Stimulated activated naive B cell treated with anti-CD40 and anti-IgM and Interleukin-4, amounts not matched to agents 10 μg/mL and 1 μg/mL and 100 μg/mL, for 72 hours (primary cell): Measurements from ENCODE around the gene RFFL.

Experiments used
- ATAC-seq, 2 donors: fragments of 150-1000 bp; cut with Tn5 transposase; replicated peaks; 2 replicates each; pipeline ENCODE4 v1.10.0; 2021; ENCODE audit warnings: moderate library complexity in 1 of 2
- DNase-seq: peaks from one replicate; pipeline ENCODE4 v3.0.0; 2021
- H3K27ac Mint-ChIP-seq: one replicate; pipeline ENCODE4 v1.8.0; 2022; ENCODE audit warnings: mild to moderate bottlenecking, mixed read lengths
- H3K27me3 Mint-ChIP-seq, 2 donors: one replicate each; pipeline ENCODE4 v1.8.0; 2022; ENCODE audit warnings: mixed read lengths in 2 of 2
- H3K36me3 Mint-ChIP-seq, 2 donors: one replicate each; pipeline ENCODE4 v1.8.0; 2022; ENCODE audit warnings: mixed read lengths in 2 of 2, mild to moderate bottlenecking in 1 of 2
- H3K4me1 Mint-ChIP-seq, 2 donors: one replicate each; pipeline ENCODE4 v1.8.0; 2022; ENCODE audit warnings: mixed read lengths in 2 of 2, mild to moderate bottlenecking in 1 of 2
- H3K4me3 Mint-ChIP-seq, 2 donors: one replicate each; pipeline ENCODE4 v1.8.0; 2022; ENCODE audit warnings: mild to moderate bottlenecking in 2 of 2, mixed read lengths in 2 of 2, moderate library complexity in 1 of 2
- H3K9me3 Mint-ChIP-seq, 2 donors: one replicate each; pipeline ENCODE4 v1.8.0; 2022; ENCODE audit warnings: mixed read lengths in 2 of 2, mild to moderate bottlenecking in 1 of 2

The RFFL gene

DNA sequence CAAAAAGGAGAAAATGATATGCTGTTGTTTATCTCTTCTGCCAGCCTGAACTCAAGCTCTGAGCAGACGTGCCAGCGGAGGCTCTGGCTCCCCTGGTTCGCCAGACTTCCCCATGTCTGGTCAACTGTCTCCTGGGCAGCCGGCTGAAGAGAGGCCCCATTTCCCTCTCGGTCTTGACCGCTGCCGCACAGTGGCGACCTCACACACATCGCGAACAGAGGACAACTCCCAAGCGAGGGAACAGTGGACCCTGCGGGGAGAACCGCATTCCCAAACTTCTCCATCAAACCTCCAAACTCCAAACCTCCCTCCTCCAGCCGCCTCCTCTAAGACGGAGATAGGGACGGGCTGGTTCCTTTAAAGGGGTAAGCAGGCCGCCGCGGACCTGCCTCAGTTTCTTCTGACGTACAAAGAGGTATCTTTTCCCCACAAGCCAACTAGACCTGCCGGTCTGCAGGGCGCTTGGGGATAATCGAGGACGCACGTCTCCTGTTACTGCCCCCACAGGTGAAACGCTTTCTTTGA, 24.9 kb upstream of the RFFL start:
- peak overlapping the region; percentile 95 for H3K27ac Mint-ChIP-seq
- H3K4me3 Mint-ChIP-seq = peak overlapping the region; percentile 89 to 90
- ATAC-seq (peak; percentile 12 to 23), DNase-seq (no peak)
- H3K27me3 Mint-ChIP-seq = no peaks in the 10 kb centered on the region
- H3K36me3 Mint-ChIP-seq = no peaks in the 10 kb centered on the region
- H3K9me3 Mint-ChIP-seq = no peaks in the 10 kb centered on the region
- peaks cover 13 to 38% of the 10 kb centered on the region in 2 donors for H3K4me1 Mint-ChIP-seq

DNA sequence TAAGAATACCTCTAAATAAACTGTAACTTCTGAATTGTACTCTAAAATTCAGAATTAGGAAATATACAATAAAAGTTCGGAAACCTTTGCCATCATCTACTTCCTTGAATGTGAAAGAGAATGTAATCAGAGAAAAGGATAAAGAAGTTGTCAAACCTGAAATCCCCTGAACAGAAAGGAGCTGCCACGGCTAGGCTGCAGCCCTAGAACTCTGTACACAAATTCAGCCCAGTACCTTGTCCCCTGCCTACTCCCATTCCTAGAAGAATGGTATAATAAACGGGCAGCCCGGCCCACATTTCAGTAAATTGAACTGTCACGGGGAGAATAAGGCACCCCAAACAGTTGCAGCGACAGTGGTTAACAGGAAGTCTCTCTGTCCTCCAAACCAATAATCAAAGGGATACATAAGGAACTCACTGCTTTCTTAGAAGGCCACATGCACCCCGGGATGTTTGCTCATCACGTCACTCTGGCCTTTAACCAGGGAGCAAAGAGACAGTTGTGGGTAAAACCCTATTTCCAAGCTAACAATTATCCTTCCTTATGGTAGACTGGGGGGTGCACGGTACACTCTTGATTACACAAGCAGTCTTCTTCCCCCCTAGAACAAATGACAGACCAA, 24.3 kb upstream of the RFFL start:
- H3K27me3 Mint-ChIP-seq = no peaks in the 10 kb centered on the region
- H3K9me3 Mint-ChIP-seq = no peaks in the 10 kb centered on the region
- ATAC-seq (peak in 1 of 2 donors; percentile 5), DNase-seq (peak; percentile 9)
- peak overlapping the region; percentile 89 to 90 for H3K4me3 Mint-ChIP-seq
- peak overlapping the region; percentile 95 for H3K27ac Mint-ChIP-seq
- H3K36me3 Mint-ChIP-seq = no peaks in the 10 kb centered on the region
- H3K4me1 Mint-ChIP-seq = peaks cover 15 to 38% of the 10 kb centered on the region in 2 donors

DNA sequence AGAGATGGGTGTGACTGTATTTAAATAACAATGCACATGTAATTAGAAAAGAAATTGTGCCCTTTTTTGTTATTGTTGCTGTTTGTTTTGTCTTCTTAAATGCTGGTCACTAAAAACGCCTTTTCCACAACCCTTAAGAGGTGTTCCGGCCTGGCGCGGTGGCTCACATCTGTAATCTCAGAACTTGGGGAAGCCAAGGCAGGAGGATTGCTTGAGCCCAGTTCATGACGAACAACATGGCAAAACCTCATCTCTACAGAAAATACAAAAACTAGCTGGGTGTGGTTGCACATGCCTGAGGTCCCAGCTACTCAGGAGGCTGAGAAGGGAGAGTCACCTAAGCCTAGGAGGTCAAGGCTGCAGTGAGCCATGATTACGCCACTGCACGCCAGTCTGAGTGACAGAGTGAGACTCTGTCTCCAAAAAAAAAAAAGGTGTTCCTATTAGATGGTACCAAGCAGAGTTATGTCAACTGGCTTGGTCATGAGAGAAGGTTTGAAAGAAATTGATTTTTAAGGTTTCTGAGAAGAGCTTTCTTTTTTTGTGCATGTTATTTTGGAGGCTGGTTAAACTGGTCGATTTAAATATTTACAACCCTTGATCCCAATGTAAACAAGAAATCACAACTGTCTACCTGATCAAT, 23.5 kb upstream of the RFFL start:
- H3K4me1 Mint-ChIP-seq = peaks cover 15 to 46% of the 10 kb centered on the region in 2 donors

DNA sequence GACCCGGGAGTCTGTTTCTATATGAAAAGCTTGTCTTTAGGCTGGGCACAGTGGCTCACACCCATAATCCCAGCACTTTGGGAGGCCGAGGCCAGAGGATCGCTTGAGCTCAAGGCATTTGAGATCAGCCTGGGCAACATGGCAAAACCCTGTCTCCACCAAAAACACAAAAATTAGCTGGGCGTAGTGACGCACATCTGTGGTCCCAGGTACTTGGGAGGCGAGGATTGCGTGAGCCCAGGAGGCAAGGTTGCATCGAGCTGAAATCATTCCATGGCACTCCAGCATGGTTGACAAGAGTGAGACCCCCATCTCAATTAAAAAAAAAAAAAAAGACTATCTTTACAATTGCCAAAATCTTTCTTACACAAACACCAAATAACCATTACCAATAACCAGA, 22.7 kb upstream of the RFFL start:
- Mint-ChIP-seq H3K27me3 (no peaks in the 10 kb centered on the region), H3K4me3 (no peak overlapping the region), H3K36me3 (no peaks in the 10 kb centered on the region), H3K4me1 (peaks cover 17 to 49% of the 10 kb centered on the region in 2 donors), H3K27ac (no peak overlapping the region), H3K9me3 (no peaks in the 10 kb centered on the region)
- DNase-seq (no peak), ATAC-seq (no peak)

More for the DNA sequence above, 23.5 kb upstream of the RFFL start:
- Mint-ChIP-seq H3K9me3 (no peaks in the 10 kb centered on the region), H3K36me3 (no peaks in the 10 kb centered on the region), H3K27ac (no peak overlapping the region), H3K27me3 (no peaks in the 10 kb centered on the region), H3K4me3 (peak overlapping the region in 1 of 2 donors; percentile 25)
- DNase-seq (no peak), ATAC-seq (no peak)

DNA sequence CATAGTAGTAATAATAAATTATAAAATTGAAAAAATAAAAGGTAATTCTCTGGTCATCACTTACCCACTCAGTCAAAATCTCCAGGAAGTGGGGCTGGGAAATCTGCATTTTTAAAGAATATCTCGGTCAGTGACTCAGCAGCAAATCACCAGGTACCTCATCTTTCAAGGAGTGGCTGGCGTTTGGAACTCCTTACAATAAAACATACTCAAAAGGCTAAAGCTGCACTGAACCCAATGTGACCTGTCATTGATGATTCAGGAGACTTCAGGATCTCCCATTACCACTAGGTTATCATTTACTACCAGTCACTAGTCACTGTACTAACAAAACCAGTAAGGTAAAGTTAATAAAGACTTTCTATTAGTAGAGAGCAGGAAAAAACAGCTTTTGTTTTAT, 21.5 kb upstream of the RFFL start:
- no peaks in the 10 kb centered on the region for H3K36me3 Mint-ChIP-seq
- peaks cover 25 to 54% of the 10 kb centered on the region in 2 donors for H3K4me1 Mint-ChIP-seq
- no peak overlapping the region for H3K4me3 Mint-ChIP-seq

DNA sequence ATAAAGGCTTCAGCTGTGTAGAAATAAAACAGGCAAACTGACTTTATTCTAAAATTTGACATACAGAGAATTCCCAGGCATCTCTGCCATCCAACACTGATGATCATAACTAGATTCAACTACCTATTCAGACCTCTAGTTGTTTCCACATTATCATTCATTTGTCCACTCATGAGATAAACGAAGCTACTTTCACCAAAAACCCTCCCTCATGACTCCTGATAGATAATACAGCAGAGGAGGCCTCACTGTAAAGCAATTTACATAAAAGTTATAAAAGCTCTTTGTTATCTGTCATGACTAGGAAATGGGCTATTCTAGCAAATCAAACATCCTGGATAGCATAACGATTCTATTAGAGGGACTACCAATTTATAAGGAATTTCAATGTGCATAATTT, 19.6 kb upstream of the RFFL start:
- Mint-ChIP-seq H3K27ac (no peak overlapping the region), H3K9me3 (no peaks in the 10 kb centered on the region), H3K36me3 (no peaks in the 10 kb centered on the region), H3K27me3 (no peaks in the 10 kb centered on the region), H3K4me1 (peaks cover 22 to 47% of the 10 kb centered on the region in 2 donors), H3K4me3 (no peak overlapping the region)
- DNase-seq = no peak
- no peak for ATAC-seq

More for the DNA sequence above, 21.5 kb upstream of the RFFL start:
- Mint-ChIP-seq H3K27ac (no peak overlapping the region), H3K9me3 (no peaks in the 10 kb centered on the region), H3K27me3 (no peaks in the 10 kb centered on the region)
- DNase-seq (no peak), ATAC-seq (no peak)

DNA sequence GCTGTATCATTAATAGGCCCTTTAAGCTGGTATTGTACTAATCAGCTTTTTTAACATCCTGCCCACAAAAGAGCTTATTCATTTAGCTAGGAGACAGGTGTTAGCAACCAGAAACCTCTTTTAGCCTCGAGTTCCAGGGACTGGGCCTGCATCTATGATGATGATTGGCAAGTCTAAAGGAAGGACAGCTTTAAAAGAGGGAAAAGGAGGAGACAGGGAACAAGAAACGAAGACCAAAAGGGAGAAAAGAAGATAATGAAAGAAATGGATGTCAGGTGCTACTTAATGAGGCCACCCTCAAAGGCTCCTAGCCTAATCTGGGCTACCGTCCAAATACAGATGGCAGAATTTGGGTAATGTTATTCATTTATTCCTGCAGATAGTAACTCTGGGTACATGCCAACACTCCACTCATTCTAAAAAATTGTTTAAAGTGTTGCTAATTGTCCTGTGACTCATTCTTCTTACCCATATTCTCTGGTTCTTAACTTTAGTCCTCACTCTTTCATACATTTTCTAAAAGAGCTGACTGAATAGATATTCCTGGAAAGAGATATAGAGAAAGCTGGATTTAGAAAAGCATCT, 18.7 kb upstream of the RFFL start:
- no peaks in the 10 kb centered on the region for H3K36me3 Mint-ChIP-seq
- DNase-seq = no peak

DNA sequence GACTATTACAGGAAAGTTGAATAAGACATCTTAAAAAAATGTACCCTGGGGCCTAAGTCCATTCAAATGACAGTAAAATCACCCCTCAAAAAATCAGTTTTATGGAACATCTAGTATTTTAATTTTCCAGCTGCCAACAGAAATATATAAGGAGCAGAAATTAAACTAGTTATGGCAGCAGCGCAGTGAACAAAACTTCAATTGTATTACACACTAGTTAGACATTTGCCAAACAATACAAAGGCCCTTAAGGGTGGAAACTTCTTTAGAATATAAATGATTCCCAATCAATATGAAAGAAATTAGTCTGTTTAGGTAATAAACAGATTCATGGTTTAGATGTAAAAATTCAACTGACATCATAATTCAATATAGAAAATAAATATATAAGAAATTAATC, 18.1 kb upstream of the RFFL start:
- Mint-ChIP-seq H3K27me3 (no peaks in the 10 kb centered on the region), H3K9me3 (no peaks in the 10 kb centered on the region), H3K4me3 (no peak overlapping the region), H3K36me3 (no peaks in the 10 kb centered on the region), H3K4me1 (peaks cover 15 to 33% of the 10 kb centered on the region in 2 donors), H3K27ac (peak overlapping the region; percentile 59)
- DNase-seq (no peak), ATAC-seq (no peak)

More for the DNA sequence above, 18.7 kb upstream of the RFFL start:
- no peak overlapping the region for H3K4me3 Mint-ChIP-seq
- no peaks in the 10 kb centered on the region for H3K27me3 Mint-ChIP-seq
- H3K4me1 Mint-ChIP-seq = peaks cover 18 to 38% of the 10 kb centered on the region in 2 donors
- no peaks in the 10 kb centered on the region for H3K9me3 Mint-ChIP-seq
- H3K27ac Mint-ChIP-seq = no peak overlapping the region
- no peak for ATAC-seq

DNA sequence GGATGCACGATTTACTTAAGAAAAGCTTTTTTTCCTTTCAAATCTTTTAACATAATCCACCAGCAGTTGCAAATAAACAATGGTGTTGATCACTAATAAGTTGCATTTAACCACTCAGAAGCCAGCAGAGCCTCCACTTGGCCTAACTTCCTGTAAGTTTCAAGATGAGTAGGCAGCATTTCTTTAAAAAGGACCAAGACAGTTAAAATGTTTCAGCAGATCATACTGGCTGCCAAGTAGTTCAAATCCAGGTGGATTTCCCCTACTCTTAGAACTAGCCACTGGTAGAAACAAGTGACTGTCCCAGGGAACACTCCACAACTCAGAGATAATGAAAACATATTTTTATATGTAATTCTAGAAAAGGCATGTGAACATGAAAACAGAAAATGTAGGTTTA, 17.0 kb upstream of the RFFL start:
- Mint-ChIP-seq H3K4me1 (peaks cover 15 to 27% of the 10 kb centered on the region in 2 donors), H3K27me3 (no peaks in the 10 kb centered on the region), H3K36me3 (no peaks in the 10 kb centered on the region), H3K27ac (peak overlapping the region; percentile 25), H3K4me3 (no peak overlapping the region), H3K9me3 (no peaks in the 10 kb centered on the region)
- peak; percentile 69 to 78 for ATAC-seq
- no peak for DNase-seq

DNA sequence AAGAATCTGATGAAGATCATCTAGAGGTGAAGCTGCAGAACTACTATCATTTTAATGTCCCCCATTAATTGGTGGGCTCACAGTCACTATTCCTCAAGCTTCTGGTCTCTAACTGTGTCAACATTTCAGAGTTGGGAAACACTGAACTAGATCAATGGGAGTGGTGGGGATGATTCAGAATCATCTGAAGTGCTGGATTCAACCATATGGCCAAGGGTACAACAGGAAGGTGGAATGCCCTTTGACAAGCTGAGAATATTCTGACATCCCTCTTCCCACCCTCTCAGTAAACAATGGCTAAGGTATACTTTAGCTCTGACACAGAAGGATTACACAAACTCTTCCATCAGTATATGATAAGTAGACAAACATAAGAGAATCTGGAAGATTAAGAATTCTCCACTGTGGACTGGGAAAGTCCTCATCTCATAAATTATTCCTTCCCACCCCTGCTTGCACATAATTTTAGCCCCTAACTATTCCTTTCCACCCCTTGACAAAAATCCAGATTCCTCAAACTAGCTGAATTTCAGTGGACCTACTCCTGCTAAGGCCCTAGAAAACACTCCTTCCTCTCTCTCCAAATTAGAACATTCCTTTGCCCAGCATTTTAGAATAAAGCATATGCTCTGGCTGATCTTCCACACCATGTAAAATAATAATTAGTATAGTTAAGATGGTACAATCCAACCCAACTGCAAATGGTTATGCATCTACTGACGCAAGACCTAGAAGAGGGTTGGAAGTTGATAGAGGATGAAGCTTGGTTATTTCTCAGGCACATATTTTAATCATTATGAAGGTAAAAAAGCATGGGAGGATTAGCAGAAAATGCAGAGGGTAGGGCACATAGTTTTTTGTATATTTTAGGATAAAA, 16.3 kb upstream of the RFFL start:
- H3K9me3 Mint-ChIP-seq = no peaks in the 10 kb centered on the region
- ATAC-seq = no peak
- peaks cover 17 to 27% of the 10 kb centered on the region in 2 donors for H3K4me1 Mint-ChIP-seq
- no peak overlapping the region for H3K27ac Mint-ChIP-seq
- no peaks in the 10 kb centered on the region for H3K27me3 Mint-ChIP-seq
- H3K4me3 Mint-ChIP-seq = no peak overlapping the region
- no peak for DNase-seq
- H3K36me3 Mint-ChIP-seq = no peaks in the 10 kb centered on the region

DNA sequence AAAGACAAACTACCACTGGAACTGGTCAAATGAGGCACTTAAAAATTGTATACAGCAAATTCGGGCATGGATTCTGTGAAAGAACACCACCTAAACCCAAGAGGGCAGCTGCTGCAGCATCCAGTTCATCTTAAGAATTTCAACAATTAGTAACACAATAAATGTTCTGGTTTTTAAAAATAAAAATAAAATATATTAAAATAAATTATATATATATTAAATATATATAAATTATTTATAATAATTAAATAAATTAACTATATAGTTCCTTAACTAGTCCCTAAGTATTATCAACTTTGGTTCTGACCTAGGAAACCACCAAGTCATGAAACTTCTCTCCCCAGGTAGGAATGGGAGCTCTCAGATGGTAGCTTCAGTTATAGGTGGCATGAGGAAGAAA, 13.4 kb upstream of the RFFL start:
- ATAC-seq (no peak), DNase-seq (no peak)
- Mint-ChIP-seq H3K36me3 (no peaks in the 10 kb centered on the region), H3K27ac (no peak overlapping the region), H3K4me3 (no peak overlapping the region), H3K9me3 (no peaks in the 10 kb centered on the region), H3K27me3 (no peaks in the 10 kb centered on the region), H3K4me1 (peaks cover 19 to 37% of the 10 kb centered on the region in 2 donors)

DNA sequence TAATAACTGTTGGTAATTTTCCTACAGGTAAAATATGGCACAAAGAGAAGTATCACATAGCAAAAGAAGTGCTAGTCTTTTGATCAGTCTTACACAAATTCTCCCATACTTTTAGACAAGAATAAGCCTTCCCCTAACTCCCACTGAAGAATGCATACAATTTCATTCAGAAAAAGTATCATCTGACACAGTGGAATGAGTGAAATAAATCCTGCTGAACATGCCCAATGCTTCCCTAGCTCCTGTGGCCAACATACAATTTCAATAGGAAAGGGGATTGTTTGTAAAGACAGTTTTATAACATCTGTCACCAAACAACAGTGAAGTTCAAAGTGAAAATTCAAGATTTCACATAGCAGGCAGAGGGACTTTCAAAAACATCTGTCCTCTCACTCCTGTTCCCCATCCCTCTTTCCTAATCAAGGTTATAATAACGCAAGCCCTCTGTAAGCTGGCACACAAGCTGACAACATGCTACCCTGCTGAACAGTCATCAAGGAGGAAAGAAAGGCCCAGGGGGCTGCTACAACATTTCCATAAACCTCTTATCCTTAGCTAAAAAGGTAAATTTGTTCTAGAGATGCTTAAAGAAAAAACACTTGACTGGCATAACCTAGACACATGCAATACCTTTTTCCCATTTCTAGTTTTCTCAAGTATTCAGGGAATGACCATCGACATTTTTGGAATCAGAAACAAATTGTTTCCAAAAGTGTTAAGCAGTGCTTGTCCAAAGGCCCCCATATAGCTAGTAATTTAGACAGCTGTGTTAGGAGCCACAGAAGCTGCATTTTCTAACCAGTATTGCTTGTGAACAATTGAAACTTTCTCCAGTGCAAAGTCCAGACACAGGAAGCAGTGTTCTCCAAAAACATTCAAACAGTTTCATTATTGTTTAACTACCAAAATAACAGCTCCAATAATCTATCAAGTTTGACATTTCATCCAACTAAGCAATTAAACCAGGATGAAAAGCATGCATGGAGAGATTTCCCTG, 11.5 kb upstream of the RFFL start:
- H3K27ac Mint-ChIP-seq = no peak overlapping the region
- ATAC-seq (no peak), DNase-seq (no peak)
- H3K4me1 Mint-ChIP-seq = peaks cover 11 to 27% of the 10 kb centered on the region in 2 donors
- H3K36me3 Mint-ChIP-seq = no peaks in the 10 kb centered on the region
- H3K9me3 Mint-ChIP-seq = no peaks in the 10 kb centered on the region
- H3K4me3 Mint-ChIP-seq = no peak overlapping the region
- H3K27me3 Mint-ChIP-seq = no peaks in the 10 kb centered on the region

DNA sequence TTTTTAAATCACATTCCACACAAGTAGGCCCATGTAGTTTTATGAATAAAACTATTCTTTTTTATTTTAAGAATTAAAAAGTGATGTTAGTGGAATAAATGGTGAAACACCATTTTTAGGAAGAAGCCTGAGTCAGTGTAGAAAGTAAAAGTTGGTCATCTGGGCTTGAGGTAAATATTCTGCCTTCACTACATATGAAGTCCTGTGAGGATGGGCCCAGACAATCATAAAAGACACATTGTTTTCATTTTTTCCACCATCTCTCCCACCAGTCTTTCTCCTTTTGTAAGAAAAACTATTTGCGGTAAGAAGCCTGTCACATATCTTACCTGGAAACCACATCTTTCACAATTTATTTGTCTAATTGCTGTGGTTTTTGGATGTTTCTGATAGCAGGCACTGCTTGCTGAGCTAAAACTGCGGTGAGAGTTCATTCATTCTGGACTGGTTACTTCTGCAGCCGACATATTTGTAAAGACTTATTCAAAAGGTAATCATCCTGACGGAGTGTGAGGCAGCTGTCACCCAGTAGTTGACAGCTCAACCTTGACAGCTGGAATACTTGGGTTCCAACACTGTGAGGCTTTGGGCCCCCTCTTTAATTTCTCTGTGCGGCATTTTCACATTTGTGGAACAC, 10.6 kb upstream of the RFFL start:
- H3K4me3 Mint-ChIP-seq = no peak overlapping the region
- H3K4me1 Mint-ChIP-seq = peaks cover 14 to 30% of the 10 kb centered on the region in 2 donors
- H3K9me3 Mint-ChIP-seq = no peaks in the 10 kb centered on the region
- H3K36me3 Mint-ChIP-seq = peaks cover 0 to under 1% of the 10 kb centered on the region in 2 donors
- no peak for DNase-seq
- H3K27me3 Mint-ChIP-seq = no peaks in the 10 kb centered on the region
- H3K27ac Mint-ChIP-seq = no peak overlapping the region
- no peak for ATAC-seq
